ENCODE results near the gene RFXAP.
A peak's percentile ranks its signal among the peaks of the same experiment; 100 is the strongest.

The RFXAP gene

GRCh38 chr13:36850790-36851438 lies 31.9 kb downstream of the RFXAP start:
- TF ChIP-seq RAD21 (IDR thresholded peaks at IDR 0.05; ENCODE audit: low read depth) (peak; percentile 45; the same call in 1 of the 2 replicates), ZBTB7A (IDR thresholded peaks at IDR 0.05; ENCODE audit: low read depth) (no peak), CEBPB (IDR thresholded peaks at IDR 0.05) (no peak), TAF1 (IDR thresholded peaks at IDR 0.05; ENCODE audit: low read depth) (no peak), EGR1 (IDR thresholded peaks at IDR 0.05) (no peak), EP300 (IDR thresholded peaks at IDR 0.05; ENCODE audit: borderline replicate concordance) (no peak)
- TF ChIP-seq, protein P1, sequence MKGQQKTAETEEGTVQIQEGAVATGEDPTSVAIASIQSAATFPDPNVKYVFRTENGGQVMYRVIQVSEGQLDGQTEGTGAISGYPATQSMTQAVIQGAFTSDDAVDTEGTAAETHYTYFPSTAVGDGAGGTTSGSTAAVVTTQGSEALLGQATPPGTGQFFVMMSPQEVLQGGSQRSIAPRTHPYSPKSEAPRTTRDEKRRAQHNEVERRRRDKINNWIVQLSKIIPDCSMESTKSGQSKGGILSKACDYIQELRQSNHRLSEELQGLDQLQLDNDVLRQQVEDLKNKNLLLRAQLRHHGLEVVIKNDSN (IDR thresholded peaks at IDR 0.05): no peak

GRCh38 chr13:36857253-36857652 lies 38.2 kb downstream of the RFXAP start:
- TF ChIP-seq CREB1 (IDR thresholded peaks at IDR 0.05; ENCODE audit: low read depth) (no peak), EGR1 (IDR thresholded peaks at IDR 0.05) (no peak), TEAD4 (IDR thresholded peaks at IDR 0.05) (no peak)
- TF ChIP-seq, protein P1 (IDR thresholded peaks at IDR 0.05): no peak

DNA sequence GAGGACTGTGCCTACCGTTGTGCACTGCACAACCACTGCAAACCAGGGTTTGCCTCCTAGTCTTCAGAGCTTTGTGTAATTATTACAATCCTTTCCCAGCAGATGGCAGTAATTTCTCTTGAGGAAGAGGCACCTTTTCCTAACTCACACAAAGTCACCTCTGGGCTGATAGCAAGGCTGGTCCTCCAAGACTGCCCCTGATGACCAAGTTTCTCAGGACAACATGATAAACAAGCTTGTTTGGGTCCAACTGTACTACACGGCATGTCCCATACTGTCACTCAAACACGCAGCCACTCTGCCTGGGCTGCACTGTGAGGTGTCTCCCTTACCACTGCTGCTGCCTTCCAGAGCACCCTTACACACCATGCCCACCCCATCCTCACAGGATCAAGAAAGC lies 39.3 kb downstream of the RFXAP start:
- TF ChIP-seq, protein P2, sequence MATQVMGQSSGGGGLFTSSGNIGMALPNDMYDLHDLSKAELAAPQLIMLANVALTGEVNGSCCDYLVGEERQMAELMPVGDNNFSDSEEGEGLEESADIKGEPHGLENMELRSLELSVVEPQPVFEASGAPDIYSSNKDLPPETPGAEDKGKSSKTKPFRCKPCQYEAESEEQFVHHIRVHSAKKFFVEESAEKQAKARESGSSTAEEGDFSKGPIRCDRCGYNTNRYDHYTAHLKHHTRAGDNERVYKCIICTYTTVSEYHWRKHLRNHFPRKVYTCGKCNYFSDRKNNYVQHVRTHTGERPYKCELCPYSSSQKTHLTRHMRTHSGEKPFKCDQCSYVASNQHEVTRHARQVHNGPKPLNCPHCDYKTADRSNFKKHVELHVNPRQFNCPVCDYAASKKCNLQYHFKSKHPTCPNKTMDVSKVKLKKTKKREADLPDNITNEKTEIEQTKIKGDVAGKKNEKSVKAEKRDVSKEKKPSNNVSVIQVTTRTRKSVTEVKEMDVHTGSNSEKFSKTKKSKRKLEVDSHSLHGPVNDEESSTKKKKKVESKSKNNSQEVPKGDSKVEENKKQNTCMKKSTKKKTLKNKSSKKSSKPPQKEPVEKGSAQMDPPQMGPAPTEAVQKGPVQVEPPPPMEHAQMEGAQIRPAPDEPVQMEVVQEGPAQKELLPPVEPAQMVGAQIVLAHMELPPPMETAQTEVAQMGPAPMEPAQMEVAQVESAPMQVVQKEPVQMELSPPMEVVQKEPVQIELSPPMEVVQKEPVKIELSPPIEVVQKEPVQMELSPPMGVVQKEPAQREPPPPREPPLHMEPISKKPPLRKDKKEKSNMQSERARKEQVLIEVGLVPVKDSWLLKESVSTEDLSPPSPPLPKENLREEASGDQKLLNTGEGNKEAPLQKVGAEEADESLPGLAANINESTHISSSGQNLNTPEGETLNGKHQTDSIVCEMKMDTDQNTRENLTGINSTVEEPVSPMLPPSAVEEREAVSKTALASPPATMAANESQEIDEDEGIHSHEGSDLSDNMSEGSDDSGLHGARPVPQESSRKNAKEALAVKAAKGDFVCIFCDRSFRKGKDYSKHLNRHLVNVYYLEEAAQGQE (IDR thresholded peaks at IDR 0.05; ENCODE audit: low read depth): no peak
- peak; percentile 71 for TF ChIP-seq RAD21 (IDR thresholded peaks at IDR 0.05; ENCODE audit: low read depth)

- TF ChIP-seq ZBTB7A (IDR thresholded peaks at IDR 0.05; ENCODE audit: low read depth): no peak
Observed at GRCh38 chr13:36859259-36859658, 40.2 kb downstream of the RFXAP start.

- TF ChIP-seq, protein P1 (IDR thresholded peaks at IDR 0.05): no peak
- TF ChIP-seq TEAD4 (IDR thresholded peaks at IDR 0.05): peak; percentile 29; the same call in 1 of the 2 replicates
Observed at GRCh38 chr13:36862002-36862685, 43.1 kb downstream of the RFXAP start.

GRCh38 chr13:36862722-36863121 lies 43.7 kb downstream of the RFXAP start:
- TF ChIP-seq MAX (IDR thresholded peaks at IDR 0.05) (no peak), NFIC (IDR thresholded peaks at IDR 0.05) (no peak), EP300 (IDR thresholded peaks at IDR 0.05; ENCODE audit: borderline replicate concordance) (no peak), CEBPB (IDR thresholded peaks at IDR 0.05) (no peak), TCF12 (IDR thresholded peaks at IDR 0.05; ENCODE audit: low read depth) (no peak), ZBTB7A (IDR thresholded peaks at IDR 0.05; ENCODE audit: low read depth) (no peak), CREB1 (IDR thresholded peaks at IDR 0.05; ENCODE audit: low read depth) (no peak)

- TF ChIP-seq CEBPB (IDR thresholded peaks at IDR 0.05) (no peak), FOXM1 (IDR thresholded peaks at IDR 0.05; ENCODE audit: borderline replicate concordance, low read depth) (no peak), RAD21 (IDR thresholded peaks at IDR 0.05; ENCODE audit: low read depth) (no peak), EGR1 (IDR thresholded peaks at IDR 0.05) (no peak), EP300 (IDR thresholded peaks at IDR 0.05; ENCODE audit: borderline replicate concordance) (no peak), TCF12 (IDR thresholded peaks at IDR 0.05; ENCODE audit: low read depth) (no peak), YY1 (IDR thresholded peaks at IDR 0.05; ENCODE audit: low read depth) (no peak), MAX (IDR thresholded peaks at IDR 0.05) (no peak), NFIC (IDR thresholded peaks at IDR 0.05) (no peak), CREB1 (IDR thresholded peaks at IDR 0.05; ENCODE audit: low read depth) (no peak), ZBTB7A (IDR thresholded peaks at IDR 0.05; ENCODE audit: low read depth) (no peak), TAF1 (IDR thresholded peaks at IDR 0.05; ENCODE audit: low read depth) (no peak), TEAD4 (IDR thresholded peaks at IDR 0.05) (no peak)
- TF ChIP-seq, protein P2 (IDR thresholded peaks at IDR 0.05; ENCODE audit: low read depth): no peak
- TF ChIP-seq, protein P1 (IDR thresholded peaks at IDR 0.05): no peak
Observed at GRCh38 chr13:36865265-36865664, 46.2 kb downstream of the RFXAP start.
